NOMO-1 treated with dmso at 0.1 percent for 144 hours (cell line): Measurements from ENCODE around the gene HSF5.
A peak's percentile ranks its signal among the peaks of the same experiment; 100 is the strongest.
"Not testable (repeated sequence)": the region's sequence is repeated elsewhere in the genome, so short reads cannot be mapped to it uniquely, and the experiment has no call there.

ENCODE experiments used
- DNase-seq: peaks from one replicate; lab custom pipeline; 2025; ENCODE audit not compliant: unreplicated experiment; lab: John Stamatoyannopoulos, UW

Gene HSF5

DNA sequence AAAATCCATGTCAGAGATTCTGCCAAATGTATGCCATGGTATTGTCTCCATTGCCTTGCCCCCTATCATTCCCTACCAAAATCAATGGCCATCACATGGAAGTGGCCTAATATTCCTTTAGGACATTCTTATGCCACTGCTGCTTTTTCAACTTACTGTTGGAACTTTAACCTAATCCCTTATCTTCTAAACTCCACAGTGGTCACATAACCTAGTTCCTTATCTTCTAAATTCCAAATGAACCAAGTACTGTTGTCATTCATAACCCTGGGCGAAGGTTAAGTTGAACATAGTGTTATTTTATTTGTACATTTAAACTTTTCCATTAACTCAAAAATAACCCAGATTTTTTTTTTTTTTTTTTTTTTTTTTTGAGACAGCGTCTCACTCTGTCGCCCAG is 3.6 kb downstream of the HSF5 start:
- no peak for DNase-seq

- DNase-seq: not testable (repeated sequence)
These were observed 6.4 kb downstream of the HSF5 start for GRCh38 chr17:58481798-58482197.

- peak; percentile 36 for DNase-seq
These were observed 8.1 kb downstream of the HSF5 start for GRCh38 chr17:58480090-58480489.

GRCh38 chr17:58476812-58477211 is 11.4 kb downstream of the HSF5 start:
- DNase-seq: no peak

- no peak for DNase-seq
These were observed 12.2 kb downstream of the HSF5 start for GRCh38 chr17:58475985-58476384.

DNA sequence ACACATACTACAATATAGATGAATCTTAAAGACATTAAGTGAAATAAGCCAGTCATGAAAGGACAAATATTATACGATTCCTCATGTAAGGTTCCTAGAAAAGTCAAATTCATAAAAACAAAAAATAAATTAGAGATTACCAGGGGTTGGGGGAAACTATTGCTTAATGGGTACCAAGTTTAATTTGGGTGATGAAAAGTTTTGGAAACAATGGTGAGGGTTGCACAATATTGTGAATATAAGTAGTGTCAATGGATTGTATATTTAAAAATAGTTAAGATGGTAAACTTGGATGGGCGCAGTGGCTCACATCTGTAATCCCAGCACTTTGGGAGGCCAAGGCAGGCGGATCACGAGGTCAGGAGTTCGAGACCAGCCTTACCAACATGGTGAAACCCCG is 17.9 kb downstream of the HSF5 start:
- DNase-seq: no peak

GRCh38 chr17:58468944-58469343 is 19.3 kb downstream of the HSF5 start:
- no peak for DNase-seq

DNA sequence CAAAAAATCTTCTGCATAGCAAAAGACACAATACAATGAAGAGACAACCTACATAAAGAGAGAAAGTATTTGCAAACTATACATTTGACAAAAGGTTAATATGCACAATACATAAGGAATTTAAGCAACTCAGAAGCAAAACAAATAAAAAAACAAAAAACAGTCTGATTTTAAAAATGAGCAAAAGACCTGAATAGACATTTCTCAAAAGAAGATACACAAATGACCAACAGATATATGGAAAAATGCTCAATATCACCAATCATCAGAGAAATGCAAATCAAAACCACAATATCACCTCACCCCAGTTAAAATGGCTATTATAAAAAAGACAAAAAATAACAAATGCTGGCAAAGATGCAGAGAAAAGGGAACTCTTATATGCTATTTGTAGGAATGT is 32.7 kb downstream of the HSF5 start:
- no peak for DNase-seq

DNA sequence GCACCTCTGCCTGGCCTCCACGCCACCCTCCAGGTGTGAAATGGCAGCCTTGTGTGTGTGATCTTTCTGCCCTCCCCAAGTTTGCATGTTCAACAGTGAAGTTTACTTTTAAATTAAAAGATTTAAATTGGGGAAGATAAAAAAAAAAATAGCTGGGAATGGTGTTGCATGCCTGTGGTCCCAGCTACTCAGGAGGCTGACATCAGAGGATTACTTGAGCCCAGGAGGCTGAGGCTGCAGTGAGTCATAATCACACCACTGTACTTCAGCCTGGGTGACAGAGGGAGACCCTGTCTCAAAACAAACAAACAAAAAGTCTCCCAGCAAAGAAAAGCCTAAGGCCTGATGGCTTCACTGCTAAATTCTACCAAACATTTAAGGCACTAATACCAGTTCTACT is 35.5 kb downstream of the HSF5 start:
- no peak for DNase-seq

- peak; percentile 72 for DNase-seq
These were observed 40.9 kb downstream of the HSF5 start for GRCh38 chr17:58447039-58447975.

GRCh38 chr17:58446086-58446485 is 42.1 kb downstream of the HSF5 start:
- DNase-seq: no peak

DNA sequence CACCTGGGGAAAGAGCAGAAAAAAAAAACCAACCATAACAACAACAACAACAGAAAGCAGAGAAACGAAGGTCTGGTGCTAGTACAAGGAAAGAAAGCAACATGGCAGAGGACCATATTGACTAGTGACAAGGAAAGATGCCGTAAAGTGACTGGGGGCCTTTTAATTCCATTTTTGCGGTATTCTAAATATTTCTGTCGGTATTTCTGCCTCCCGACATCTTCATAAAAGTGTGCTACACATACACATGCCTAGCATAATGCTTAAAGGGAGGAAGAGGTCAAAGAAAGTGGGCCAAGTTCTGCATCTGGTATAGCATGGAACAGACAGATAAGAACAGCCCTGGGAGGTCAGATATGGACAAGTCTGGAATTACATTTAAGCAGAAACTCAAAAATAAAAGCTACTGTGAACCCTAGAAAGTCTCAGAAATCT is 51.4 kb downstream of the HSF5 start:
- DNase-seq: no peak

DNA sequence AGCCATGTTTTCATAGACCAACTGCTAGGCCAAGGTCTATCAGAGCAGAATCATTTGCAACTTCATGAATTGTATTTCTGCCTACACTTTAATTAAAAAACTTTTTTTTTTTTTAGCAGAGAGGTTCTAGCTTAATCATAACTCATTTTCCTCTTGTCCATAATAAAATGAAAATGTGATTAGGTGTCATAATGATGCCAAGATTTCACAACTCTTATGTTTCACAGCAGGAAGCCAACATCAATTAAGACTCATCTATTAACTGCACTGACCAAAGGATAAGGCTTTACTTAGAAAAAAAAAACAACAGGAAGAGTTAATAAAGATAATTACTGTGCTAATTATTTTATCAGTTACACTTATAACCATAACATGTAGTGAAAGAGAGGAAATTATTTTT is 52.0 kb downstream of the HSF5 start:
- DNase-seq: no peak

GRCh38 chr17:58432806-58433573 is 55.2 kb downstream of the HSF5 start:
- no peak for DNase-seq

GRCh38 chr17:58427807-58428206 is 60.4 kb downstream of the HSF5 start:
- no peak for DNase-seq

DNA sequence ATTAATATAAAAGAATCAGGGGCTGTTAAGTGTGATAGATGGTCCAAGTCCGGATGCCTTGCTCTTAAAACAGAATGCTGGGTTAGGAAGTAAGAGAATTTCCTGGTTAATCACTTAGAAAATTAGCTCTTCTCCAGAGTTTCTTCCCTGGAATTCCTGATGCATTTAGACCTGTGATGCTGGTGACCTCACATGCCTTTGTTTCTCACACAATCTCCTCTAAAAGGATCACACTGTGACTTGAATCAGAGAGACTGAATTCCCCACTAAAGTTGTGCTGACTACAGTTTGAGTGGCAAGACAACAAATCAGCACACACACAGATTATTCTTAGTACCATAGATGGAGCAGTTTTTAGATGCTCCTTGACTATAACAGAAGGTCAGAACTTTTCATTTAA is 66.5 kb downstream of the HSF5 start:
- DNase-seq: no peak

DNA sequence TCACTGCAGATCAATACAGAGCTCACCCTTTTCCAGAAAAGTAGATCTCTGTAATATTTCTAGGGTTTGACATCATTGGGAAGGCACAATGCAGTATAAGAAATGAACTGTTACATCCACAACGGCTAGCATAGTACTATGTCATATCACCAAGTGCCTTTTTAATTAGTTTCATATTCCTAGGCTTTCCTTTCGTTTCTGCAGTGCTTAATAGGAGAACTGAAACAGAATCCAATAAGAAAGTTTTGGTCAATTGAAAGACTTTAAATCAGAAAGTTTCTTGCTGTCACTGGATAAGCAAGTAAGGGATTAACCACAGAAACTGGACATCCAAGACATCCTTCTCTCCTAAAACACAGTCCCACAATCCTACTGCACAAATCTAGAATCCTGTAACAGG is 67.4 kb downstream of the HSF5 start:
- no peak for DNase-seq

- peak; percentile 79 for DNase-seq
These were observed 70.7 kb downstream of the HSF5 start, which contains the start of gene RNF43 for GRCh38 chr17:58417300-58418092. Gene RNF43 (minus strand): TSS chr17:58417534. CDS start chr17:58415577, 1,957 bp downstream.

DNA sequence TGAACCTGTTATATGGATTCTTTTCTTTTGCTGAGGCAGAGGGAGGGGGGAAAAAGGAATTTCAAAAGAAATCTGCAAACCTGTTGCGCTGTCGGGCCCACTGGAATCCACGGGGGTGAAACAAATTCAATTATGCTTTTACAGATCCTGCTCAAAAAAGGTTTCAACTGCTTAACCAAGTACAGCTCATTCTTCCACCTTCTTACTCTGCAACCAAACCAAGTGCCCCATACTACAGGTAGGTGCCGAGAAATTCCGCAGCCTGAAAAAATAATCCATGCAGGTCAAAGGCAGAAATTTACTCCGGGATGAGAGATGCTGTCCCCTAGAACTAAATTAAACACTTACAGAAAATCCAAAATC is 71.3 kb downstream of the HSF5 start:
- no peak for DNase-seq

- no peak for DNase-seq
These were observed 71.8 kb downstream of the HSF5 start for GRCh38 chr17:58416396-58416795.

DNA sequence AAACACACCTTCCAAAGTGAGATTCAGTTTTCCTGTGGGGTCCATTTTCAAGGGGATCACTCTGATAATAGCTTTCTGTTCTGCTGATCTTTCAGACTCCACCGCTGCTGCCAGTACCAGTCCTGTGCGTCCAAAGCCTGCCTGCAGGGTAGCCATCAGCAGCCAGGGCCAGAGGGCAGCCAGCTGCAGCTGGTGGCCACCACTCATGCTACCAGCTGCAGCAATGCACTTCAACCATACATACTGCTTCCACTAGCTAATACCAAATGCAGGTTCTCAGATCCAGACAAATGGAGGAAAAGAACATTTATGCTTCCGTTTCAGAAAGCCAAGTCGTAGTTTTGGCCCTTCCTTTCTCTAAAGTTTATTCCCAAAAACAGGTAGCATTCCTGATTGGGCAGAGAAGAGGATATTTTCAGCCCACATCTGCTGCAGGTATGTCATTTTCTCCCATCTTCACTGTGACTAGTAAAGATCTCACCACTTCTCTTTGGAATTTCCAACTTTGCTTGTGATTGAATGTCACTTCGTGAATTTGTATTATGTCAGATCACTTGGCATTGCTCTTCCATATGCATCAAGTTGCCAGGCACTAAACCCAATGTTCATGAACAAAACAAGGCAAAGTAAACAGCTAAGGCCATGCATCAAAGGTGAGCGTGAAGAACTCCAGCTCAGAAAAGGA is 72.7 kb downstream of the HSF5 start:
- no peak for DNase-seq
